ENCODE data around the gene LBR.

The LBR gene

GRCh38 chr1:225427235-225428067, at the start of gene LBR:
TSS of gene LBR (minus strand) at chr1:225428038. CDS start at chr1:225424075, 3,963 bp downstream.
- DNase-seq: no peak

- peak; percentile 30 for DNase-seq
These were observed 49.6 kb upstream of the LBR start for GRCh38 chr1:225477296-225477911.

GRCh38 chr1:225476538-225476988, 48.7 kb upstream of the LBR start:
- peak; percentile 34 for DNase-seq

GRCh38 chr1:225476100-225476511, 48.3 kb upstream of the LBR start:
- DNase-seq: peak; percentile 44

GRCh38 chr1:225474986-225475820, 47.4 kb upstream of the LBR start:
- DNase-seq: peak; percentile 91

GRCh38 chr1:225474439-225474985, 46.7 kb upstream of the LBR start:
- DNase-seq: no peak

GRCh38 chr1:225473676-225474438, 46.0 kb upstream of the LBR start:
- DNase-seq: peak; percentile 61

- DNase-seq: peak; percentile 66
These were observed 45.4 kb upstream of the LBR start for GRCh38 chr1:225473266-225473665.

- DNase-seq: peak; percentile 55
These were observed 43.8 kb upstream of the LBR start for GRCh38 chr1:225471453-225472301.

- DNase-seq: peak; percentile 50
These were observed 43.2 kb upstream of the LBR start for GRCh38 chr1:225471109-225471452.

- DNase-seq: peak; percentile 57
These were observed 42.6 kb upstream of the LBR start for GRCh38 chr1:225470211-225471108.

GRCh38 chr1:225469051-225469450, 41.2 kb upstream of the LBR start:
- peak; percentile 55 for DNase-seq

- DNase-seq: peak; percentile 73
These were observed 40.6 kb upstream of the LBR start for GRCh38 chr1:225468270-225469020.

GRCh38 chr1:225467193-225468020, 39.6 kb upstream of the LBR start:
- DNase-seq: peak; percentile 93

GRCh38 chr1:225466848-225467192, 39.0 kb upstream of the LBR start:
- no peak for DNase-seq

- DNase-seq: no peak
These were observed 38.1 kb upstream of the LBR start for GRCh38 chr1:225465793-225466517.

GRCh38 chr1:225464851-225465792, 37.3 kb upstream of the LBR start:
- DNase-seq: no peak
